ENCODE measurements around the gene MORN4.

Gene MORN4

DNA sequence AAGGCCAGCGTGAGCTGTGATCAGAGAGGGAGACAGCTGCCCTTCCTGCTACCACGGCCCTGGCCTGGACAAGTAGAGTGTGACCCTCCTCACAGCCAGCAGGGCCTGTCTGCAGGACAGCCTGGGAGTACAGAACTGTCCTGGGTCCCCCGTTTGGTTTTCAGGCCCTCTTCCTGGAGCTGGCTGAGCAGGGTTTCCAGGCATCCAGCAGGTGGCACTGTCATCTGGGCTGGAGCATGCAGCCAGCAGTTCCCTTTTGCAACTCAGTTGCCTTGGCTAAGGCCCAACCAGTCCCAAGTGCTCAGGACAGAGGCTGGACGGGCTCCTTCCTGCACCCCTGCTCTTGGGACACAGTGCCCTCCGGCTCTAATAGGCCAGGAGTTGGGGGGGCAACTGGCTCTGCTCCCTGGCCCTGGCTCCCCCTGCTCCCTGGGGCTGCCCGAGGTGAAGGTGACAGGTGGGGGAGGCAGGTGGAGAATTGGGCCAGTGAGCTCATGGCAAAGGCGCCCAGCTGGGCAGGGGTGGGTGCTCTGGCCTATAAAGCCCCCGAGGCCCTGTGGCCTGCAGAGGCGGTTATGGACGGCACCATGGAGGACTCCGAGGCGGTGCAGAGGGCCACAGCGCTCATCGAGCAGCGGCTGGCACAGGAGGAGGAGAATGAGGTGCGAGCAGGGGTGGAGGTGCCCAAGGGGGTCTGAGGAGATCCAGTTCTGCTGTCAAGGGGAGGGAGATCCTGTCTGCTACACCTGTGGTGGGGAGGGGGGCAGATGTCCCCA lies 60.9 kb downstream of the MORN4 start, which contains the start of gene ANKRD2:
Gene ANKRD2, plus strand, starts transcription at position 566 of the 776 bp plus-strand sequence. Its CDS starts 10 bp downstream, at position 576.
- peak; percentile 46 for DNase-seq

DNA sequence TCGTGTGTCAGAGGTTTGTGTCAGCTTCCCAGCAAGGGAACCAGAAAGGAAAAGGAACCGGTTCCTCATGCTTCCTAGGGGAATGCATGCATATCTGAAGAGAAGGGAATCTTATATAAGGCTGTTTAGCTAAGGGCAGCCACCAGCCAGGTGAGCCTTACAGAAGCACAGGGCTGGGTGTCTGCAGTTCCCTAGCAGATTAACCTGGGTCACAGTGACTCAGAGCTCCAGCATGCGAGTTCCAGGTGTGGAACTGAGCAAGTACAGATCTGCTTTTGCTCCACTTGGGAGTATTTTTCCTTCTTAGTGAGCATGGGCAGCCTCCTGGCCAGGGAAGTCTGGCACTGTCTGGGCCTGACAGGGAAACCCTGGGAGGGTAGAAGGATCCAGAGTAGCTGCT lies 61.7 kb downstream of the MORN4 start:
- DNase-seq, result no peak

DNA sequence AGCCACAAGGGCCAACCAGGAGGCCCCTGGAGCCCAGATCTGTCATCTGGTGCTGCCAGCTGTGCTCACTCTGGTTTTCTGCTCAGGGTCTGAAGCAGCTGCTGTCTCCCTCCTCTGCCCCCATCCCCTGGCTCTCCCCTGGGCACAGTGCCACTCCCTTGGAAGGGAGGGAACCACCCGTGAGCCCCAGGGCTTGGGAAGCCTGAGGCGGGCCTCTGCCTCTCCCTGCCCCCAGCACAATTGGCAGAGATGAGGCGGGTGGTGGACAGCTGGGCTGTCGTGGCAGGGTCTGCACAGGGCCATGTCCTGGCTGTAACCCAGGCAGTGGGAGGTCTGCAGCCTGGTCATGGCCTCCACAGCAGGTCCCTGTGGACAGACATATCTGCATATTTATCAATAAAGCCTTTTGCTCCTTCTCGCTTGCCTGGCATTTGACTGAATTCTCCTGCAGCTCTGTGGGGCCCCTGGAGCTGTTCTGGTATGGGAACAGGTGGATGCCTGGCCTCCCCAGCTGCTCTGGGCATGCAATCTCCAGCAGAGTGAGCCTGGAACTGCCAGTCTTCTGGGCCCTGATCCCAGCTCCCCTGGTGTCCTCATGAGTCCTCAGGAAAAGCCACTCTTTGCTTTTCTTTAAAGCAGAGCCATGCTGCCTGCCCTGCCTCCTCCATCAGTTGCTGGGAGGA lies 62.4 kb downstream of the MORN4 start:
- no peak for DNase-seq

DNA sequence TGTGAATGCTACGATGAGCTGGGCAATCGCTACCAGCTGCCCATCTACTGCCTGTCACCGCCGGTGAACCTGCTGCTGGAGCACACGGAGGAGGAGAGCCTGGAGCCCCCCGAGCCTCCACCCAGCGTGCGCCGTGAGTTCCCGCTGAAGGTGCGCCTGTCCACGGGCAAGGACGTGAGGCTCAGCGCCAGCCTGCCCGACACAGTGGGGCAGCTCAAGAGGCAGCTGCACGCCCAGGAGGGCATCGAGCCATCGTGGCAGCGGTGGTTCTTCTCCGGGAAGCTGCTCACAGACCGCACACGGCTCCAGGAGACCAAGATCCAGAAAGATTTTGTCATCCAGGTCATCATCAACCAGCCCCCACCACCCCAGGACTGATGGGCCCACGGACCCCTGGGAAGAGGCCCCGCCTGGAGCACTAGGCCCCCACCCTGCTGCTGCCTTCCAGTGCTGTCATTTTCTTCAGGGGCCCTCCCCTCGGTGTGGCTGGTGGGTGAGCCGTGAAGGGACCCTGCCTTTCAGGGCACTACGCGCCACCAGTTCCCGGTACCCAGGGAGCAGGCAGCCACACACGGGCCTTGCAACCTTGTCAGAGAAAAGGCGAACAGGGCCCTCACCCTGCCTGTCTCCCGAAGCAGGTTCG lies 63.0 kb downstream of the MORN4 start:
- DNase-seq, result no peak

DNA sequence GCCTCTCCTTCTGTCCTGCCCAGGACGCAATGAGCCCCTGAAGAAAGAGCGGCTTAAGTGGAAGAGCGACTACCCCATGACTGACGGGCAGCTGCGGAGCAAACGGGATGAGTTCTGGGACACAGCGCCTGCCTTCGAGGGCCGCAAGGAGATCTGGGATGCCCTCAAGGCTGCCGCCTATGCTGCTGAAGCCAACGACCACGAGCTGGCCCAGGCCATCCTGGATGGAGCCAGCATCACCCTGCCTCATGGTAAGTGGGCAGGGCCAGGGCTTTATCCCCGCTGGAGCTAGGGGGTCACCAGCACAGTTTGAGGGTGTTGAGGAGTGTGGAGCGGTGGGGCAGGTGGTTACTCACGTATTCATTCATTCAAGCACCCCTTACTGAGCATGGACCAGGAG lies 65.4 kb downstream of the MORN4 start:
- DNase-seq, result no peak

DNA sequence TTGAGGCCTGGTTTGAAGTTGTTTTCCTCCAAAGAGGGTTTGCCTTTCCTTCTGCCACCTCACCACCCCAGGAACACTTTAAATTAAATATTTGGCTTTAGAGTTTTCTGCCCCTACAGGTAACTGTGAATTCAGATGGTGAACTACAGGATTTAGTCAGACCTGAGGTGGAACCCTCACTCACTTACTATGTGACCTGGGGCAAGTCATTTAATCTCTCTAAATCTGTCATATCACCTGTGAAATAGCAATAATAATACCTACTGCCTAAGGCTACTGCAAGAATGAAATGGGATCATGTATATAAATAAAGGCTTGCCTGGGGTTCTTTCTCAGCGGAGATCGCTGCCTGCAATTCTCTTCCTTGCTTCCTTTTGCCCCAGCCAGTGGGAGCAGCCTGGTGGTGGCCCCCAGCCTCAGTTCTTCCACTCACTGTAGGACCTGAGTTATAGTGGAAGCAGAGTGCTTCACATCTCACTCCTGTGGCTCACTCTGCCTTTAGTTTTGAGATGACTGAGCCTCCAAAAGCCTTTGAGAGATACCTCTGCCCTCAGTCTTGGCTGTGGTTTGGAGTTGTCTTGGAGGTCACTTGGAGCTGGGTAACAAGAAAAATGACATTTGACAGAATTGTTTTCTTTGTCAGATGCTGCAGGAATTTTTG lies 66.8 kb downstream of the MORN4 start:
- DNase-seq, result no peak

DNA sequence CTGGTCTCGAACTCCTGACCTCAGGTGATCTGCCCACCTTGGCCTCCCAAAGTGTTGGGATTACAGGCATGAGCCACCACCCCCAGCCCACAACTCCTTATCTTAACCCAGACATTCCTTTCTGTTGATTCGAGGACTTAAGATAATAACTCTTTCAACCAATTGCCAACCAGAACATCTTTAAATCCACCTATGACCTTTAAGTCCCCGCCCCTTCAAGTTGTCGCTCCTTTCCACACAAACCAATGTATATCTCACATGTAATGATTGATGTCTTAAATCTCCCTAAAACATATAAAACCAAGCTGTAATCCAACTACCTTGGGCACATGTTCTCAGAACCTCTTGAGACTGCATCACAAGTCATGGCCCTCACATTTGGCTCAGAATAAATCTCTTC lies 68.5 kb downstream of the MORN4 start:
- no peak for DNase-seq
